ENCODE results near the gene DEGS1.

Gene DEGS1

GRCh38 chr1:224182866-224183590, at the start of gene DEGS1:
Gene DEGS1, plus strand, starts transcription at chr1:224183240. Its CDS starts 97 bp downstream, at chr1:224183337.
- FAIRE-seq, result no peak
- peak; percentile 76 for DNase-seq (ENCODE audit: extremely low spot score, insufficient read length, low read depth)

- no peak for DNase-seq (ENCODE audit: extremely low spot score, insufficient read length, low read depth)
- no peak for FAIRE-seq
Measured at GRCh38 chr1:224133741-224134299, 49.2 kb upstream of the DEGS1 start.

- FAIRE-seq, result no peak
- DNase-seq (ENCODE audit: extremely low spot score, insufficient read length, low read depth), result no peak
Measured at GRCh38 chr1:224137518-224137917, 45.5 kb upstream of the DEGS1 start.

- DNase-seq (ENCODE audit: extremely low spot score, insufficient read length, low read depth) (no peak), FAIRE-seq (no peak)
Measured at GRCh38 chr1:224138198-224138597, 44.8 kb upstream of the DEGS1 start.

- DNase-seq (ENCODE audit: extremely low spot score, insufficient read length, low read depth) (no peak), FAIRE-seq (no peak)
Measured at GRCh38 chr1:224141693-224142092, 41.3 kb upstream of the DEGS1 start.

GRCh38 chr1:224149709-224150108, 33.3 kb upstream of the DEGS1 start:
- FAIRE-seq, result no peak

GRCh38 chr1:224151117-224151516, 31.9 kb upstream of the DEGS1 start:
- FAIRE-seq (no peak), DNase-seq (ENCODE audit: extremely low spot score, insufficient read length, low read depth) (no peak)

More at GRCh38 chr1:224149709-224150108, 33.3 kb upstream of the DEGS1 start:
- no peak for DNase-seq (ENCODE audit: extremely low spot score, insufficient read length, low read depth)

GRCh38 chr1:224157316-224157715, 25.7 kb upstream of the DEGS1 start:
- DNase-seq (ENCODE audit: extremely low spot score, insufficient read length, low read depth), result no peak
- no peak for FAIRE-seq

GRCh38 chr1:224159541-224159940, 23.5 kb upstream of the DEGS1 start:
- FAIRE-seq (no peak), DNase-seq (ENCODE audit: extremely low spot score, insufficient read length, low read depth) (no peak)

GRCh38 chr1:224160171-224160682, 22.8 kb upstream of the DEGS1 start:
- no peak for DNase-seq (ENCODE audit: extremely low spot score, insufficient read length, low read depth)
- no peak for FAIRE-seq

GRCh38 chr1:224162768-224163167, 20.3 kb upstream of the DEGS1 start:
- no peak for DNase-seq (ENCODE audit: extremely low spot score, insufficient read length, low read depth)
- no peak for FAIRE-seq

GRCh38 chr1:224163311-224163710, 19.7 kb upstream of the DEGS1 start:
- no peak for DNase-seq (ENCODE audit: extremely low spot score, insufficient read length, low read depth)
- no peak for FAIRE-seq

- peak; percentile 47 for DNase-seq (ENCODE audit: extremely low spot score, insufficient read length, low read depth)
- FAIRE-seq, result peak; percentile 90
Measured at GRCh38 chr1:224168859-224169380, 14.1 kb upstream of the DEGS1 start.

GRCh38 chr1:224169718-224170270, 13.2 kb upstream of the DEGS1 start:
- FAIRE-seq, result no peak
- no peak for DNase-seq (ENCODE audit: extremely low spot score, insufficient read length, low read depth)

GRCh38 chr1:224170343-224170742, 12.7 kb upstream of the DEGS1 start:
- FAIRE-seq (no peak), DNase-seq (ENCODE audit: extremely low spot score, insufficient read length, low read depth) (no peak)

GRCh38 chr1:224170748-224171478, 12.1 kb upstream of the DEGS1 start:
- no peak for DNase-seq (ENCODE audit: extremely low spot score, insufficient read length, low read depth)
- FAIRE-seq, result no peak

- DNase-seq (ENCODE audit: extremely low spot score, insufficient read length, low read depth) (no peak), FAIRE-seq (no peak)
Measured at GRCh38 chr1:224172229-224172628, 10.8 kb upstream of the DEGS1 start.

GRCh38 chr1:224173523-224173922, 9.5 kb upstream of the DEGS1 start:
- DNase-seq (ENCODE audit: extremely low spot score, insufficient read length, low read depth) (no peak), FAIRE-seq (no peak)

- FAIRE-seq (no peak), DNase-seq (ENCODE audit: extremely low spot score, insufficient read length, low read depth) (no peak)
Measured at GRCh38 chr1:224175617-224176016, 7.4 kb upstream of the DEGS1 start.

- FAIRE-seq, result no peak
- no peak for DNase-seq (ENCODE audit: extremely low spot score, insufficient read length, low read depth)
Measured at GRCh38 chr1:224177356-224177999, 5.6 kb upstream of the DEGS1 start.
